Measurements from ENCODE around the gene CBLN1. TPM values are rescaled to one million over a fixed set of nuclear protein-coding genes. Genes with fewer than 3 reads are reported as not detected.

The CBLN1 gene
- total RNA-seq, 1 donor from 2014 or later: not detected

DNA sequence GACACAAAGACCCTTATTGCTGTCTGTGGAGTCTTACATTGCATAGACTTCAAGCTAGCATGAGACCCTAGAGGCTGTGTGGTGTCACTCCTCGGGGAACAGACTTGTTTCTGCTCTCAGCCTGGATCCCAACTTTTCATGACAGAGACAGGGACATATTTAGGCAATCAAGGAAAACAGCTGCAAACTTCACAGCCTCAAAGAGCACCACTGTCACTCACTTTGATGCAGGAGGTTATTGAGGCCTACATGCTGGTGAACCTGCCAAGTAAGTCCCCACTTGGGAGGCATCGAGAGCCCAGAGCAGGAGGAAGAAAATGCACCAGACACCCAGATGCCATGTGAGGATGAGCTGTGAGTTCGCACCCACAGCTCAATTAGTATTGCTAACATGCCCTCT is 10.3 kb downstream of the CBLN1 start:
- no peak for DNase-seq (ENCODE audit: low spot score in 2 of 2, unreplicated experiment in 2 of 2)
- H3K27me3 Mint-ChIP-seq (ENCODE audit: low read depth): peaks cover 94% of the 10 kb centered on the region
- H3K4me3 Mint-ChIP-seq: no peak overlapping the region
- H3K4me1 Mint-ChIP-seq: no peaks in the 10 kb centered on the region
- H3K9me3 Mint-ChIP-seq: no peaks in the 10 kb centered on the region
- H3K27ac Mint-ChIP-seq: no peak overlapping the region
- no peaks in the 10 kb centered on the region for H3K36me3 Mint-ChIP-seq
- no peak for TF ChIP-seq CTCF (IDR thresholded peaks at IDR 0.05; ENCODE audit: unreplicated experiment)

- H3K9me3 Mint-ChIP-seq: no peaks in the 10 kb centered on the region
- TF ChIP-seq CTCF (IDR thresholded peaks at IDR 0.05; ENCODE audit: unreplicated experiment): no peak
- no peak overlapping the region for H3K27ac Mint-ChIP-seq
- H3K27me3 Mint-ChIP-seq (ENCODE audit: low read depth): peaks cover 81% of the 10 kb centered on the region
- H3K4me3 Mint-ChIP-seq: no peak overlapping the region
- H3K4me1 Mint-ChIP-seq: no peaks in the 10 kb centered on the region
- DNase-seq (ENCODE audit: low spot score in 2 of 2, unreplicated experiment in 2 of 2): no peak
- no peaks in the 10 kb centered on the region for H3K36me3 Mint-ChIP-seq
These were observed 12.4 kb downstream of the CBLN1 start for GRCh38 chr16:49269201-49269600.

GRCh38 chr16:49268667-49269066 is 13.0 kb downstream of the CBLN1 start:
- Mint-ChIP-seq H3K4me3 (no peak overlapping the region), H3K9me3 (no peaks in the 10 kb centered on the region), H3K36me3 (no peaks in the 10 kb centered on the region), H3K27me3 (ENCODE audit: low read depth) (peaks cover 76% of the 10 kb centered on the region), H3K4me1 (no peaks in the 10 kb centered on the region), H3K27ac (no peak overlapping the region)
- TF ChIP-seq CTCF (IDR thresholded peaks at IDR 0.05; ENCODE audit: unreplicated experiment): no peak
- DNase-seq (ENCODE audit: low spot score in 2 of 2, unreplicated experiment in 2 of 2): no peak

DNA sequence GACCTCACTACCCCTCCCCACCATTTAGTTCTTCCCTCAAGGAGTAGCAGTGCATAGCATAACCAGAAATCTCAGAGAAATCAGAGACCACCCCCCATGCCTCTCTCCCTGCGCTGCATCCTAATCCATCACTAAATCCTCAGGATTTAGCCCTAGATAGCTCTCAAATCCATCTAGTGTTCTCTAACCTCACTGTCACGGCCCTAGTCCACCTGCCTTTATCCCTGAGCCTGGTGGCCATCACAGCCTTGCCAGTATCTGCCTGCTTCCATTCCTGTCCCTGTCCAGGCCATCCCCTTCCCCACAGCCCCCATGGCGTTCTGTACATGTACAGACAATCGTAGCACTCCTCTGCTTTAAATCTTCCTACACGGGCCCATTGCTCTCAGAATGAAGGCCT is 19.1 kb downstream of the CBLN1 start:
- H3K4me1 Mint-ChIP-seq: no peaks in the 10 kb centered on the region
- no peak for TF ChIP-seq CTCF (IDR thresholded peaks at IDR 0.05; ENCODE audit: unreplicated experiment)
- H3K27me3 Mint-ChIP-seq (ENCODE audit: low read depth): peaks cover 38% of the 10 kb centered on the region
- H3K36me3 Mint-ChIP-seq: no peaks in the 10 kb centered on the region
- no peak for DNase-seq (ENCODE audit: low spot score in 2 of 2, unreplicated experiment in 2 of 2)
- no peak overlapping the region for H3K4me3 Mint-ChIP-seq
- H3K9me3 Mint-ChIP-seq: no peaks in the 10 kb centered on the region
- no peak overlapping the region for H3K27ac Mint-ChIP-seq

- TF ChIP-seq CTCF (IDR thresholded peaks at IDR 0.05; ENCODE audit: unreplicated experiment): no peak
- Mint-ChIP-seq H3K36me3 (no peaks in the 10 kb centered on the region), H3K4me3 (no peak overlapping the region), H3K9me3 (no peaks in the 10 kb centered on the region), H3K4me1 (no peaks in the 10 kb centered on the region), H3K27ac (no peak overlapping the region), H3K27me3 (ENCODE audit: low read depth) (peaks cover 33% of the 10 kb centered on the region)
- no peak for DNase-seq (ENCODE audit: low spot score in 2 of 2, unreplicated experiment in 2 of 2)
These were observed 19.7 kb downstream of the CBLN1 start for GRCh38 chr16:49261930-49262329.

GRCh38 chr16:49260956-49261530 is 20.6 kb downstream of the CBLN1 start:
- no peak overlapping the region for H3K27ac Mint-ChIP-seq
- no peak overlapping the region for H3K4me3 Mint-ChIP-seq
- H3K36me3 Mint-ChIP-seq: no peaks in the 10 kb centered on the region
- H3K27me3 Mint-ChIP-seq (ENCODE audit: low read depth): peaks cover 24% of the 10 kb centered on the region
- no peak for DNase-seq (ENCODE audit: low spot score in 2 of 2, unreplicated experiment in 2 of 2)
- H3K9me3 Mint-ChIP-seq: no peaks in the 10 kb centered on the region
- TF ChIP-seq CTCF (IDR thresholded peaks at IDR 0.05; ENCODE audit: unreplicated experiment): no peak
- no peaks in the 10 kb centered on the region for H3K4me1 Mint-ChIP-seq

Data from mesothelial cell of epicardium (in vitro differentiated cells).